H9 (cell line): ENCODE measurements around the gene AKR1A1. TPM values are rescaled to one million over a fixed set of nuclear protein-coding genes. Genes with fewer than 3 reads are reported as not detected.

Experiments used
- DNase-seq: peaks from one replicate; pipeline ENCODE4 v3.0.0-alpha.2; 2017
- H2AFZ ChIP-seq: one replicate; pipeline ENCODE4 v1.6.1; 2013; ENCODE audit warnings: mild to moderate bottlenecking, low read length, control low read depth, moderate library complexity
- H2AK5ac ChIP-seq: 2 replicates; pipeline ENCODE4 v1.6.1; 2013; ENCODE audit warnings: low read length, control low read depth, mixed read lengths; ENCODE audit not compliant: insufficient read length
- H2BK120ac ChIP-seq: one replicate; pipeline ENCODE4 v1.6.1; 2013; ENCODE audit warnings: low read depth, mild to moderate bottlenecking, low read length, control low read depth, inconsistent platforms; ENCODE audit not compliant: poor library complexity, severe bottlenecking
- H2BK12ac ChIP-seq: 2 replicates; pipeline ENCODE4 v1.6.1; 2013; ENCODE audit warnings: low read length, control low read depth, mixed read lengths, low read depth; ENCODE audit not compliant: insufficient read length
- H2BK15ac ChIP-seq: 2 replicates; pipeline ENCODE4 v1.6.1; 2013; ENCODE audit warnings: low read depth, low read length, control low read depth
- H2BK20ac ChIP-seq: one replicate; pipeline ENCODE4 v1.6.1; 2013; ENCODE audit warnings: low read depth, mild to moderate bottlenecking, low read length, control low read depth, inconsistent platforms; ENCODE audit not compliant: poor library complexity, severe bottlenecking
- H2BK5ac ChIP-seq: 2 replicates; pipeline ENCODE4 v1.6.1; 2013; ENCODE audit warnings: low read length, control low read depth, mixed read lengths; ENCODE audit not compliant: insufficient read length
- H3K14ac ChIP-seq: 2 replicates; pipeline ENCODE4 v1.6.1; 2013; ENCODE audit warnings: low read length, control low read depth; ENCODE audit not compliant: insufficient read depth
- H3K18ac ChIP-seq: 2 replicates; pipeline ENCODE4 v1.6.1; 2013; ENCODE audit warnings: low read depth, mild to moderate bottlenecking, mixed read lengths, low read length, control low read depth; ENCODE audit not compliant: insufficient read length
- H3K23ac ChIP-seq: 2 replicates; pipeline ENCODE4 v1.6.1; 2013; ENCODE audit warnings: low read length, control low read depth, mixed read lengths, low read depth; ENCODE audit not compliant: insufficient read length
- H3K23me2 ChIP-seq: 2 replicates; pipeline ENCODE4 v1.6.1; 2013; ENCODE audit warnings: low read depth, mild to moderate bottlenecking, mixed read lengths, low read length, control low read depth; ENCODE audit not compliant: insufficient read length, poor library complexity, severe bottlenecking
- H3K27ac ChIP-seq: 2 replicates; pipeline ENCODE4 v1.5.1; 2013; ENCODE audit warnings: low read length, control low read depth, mixed read lengths, low read depth; ENCODE audit not compliant: insufficient read length
- H3K27me3 ChIP-seq: 2 replicates; pipeline ENCODE4 v1.6.1; 2013; ENCODE audit warnings: low read length, control low read depth, inconsistent platforms; ENCODE audit not compliant: insufficient read depth
- H3K4ac ChIP-seq: 2 replicates; pipeline ENCODE4 v1.6.1; 2013; ENCODE audit warnings: low read depth, mild to moderate bottlenecking, control low read depth, inconsistent platforms, low read length, moderate library complexity
- H3K4me1 ChIP-seq: 2 replicates; pipeline ENCODE4 v1.6.1; 2013; ENCODE audit warnings: low read length, control low read depth, inconsistent platforms; ENCODE audit not compliant: insufficient read depth
- H3K4me2 ChIP-seq: 2 replicates; pipeline ENCODE4 v1.6.1; 2013; ENCODE audit warnings: low read length, control low read depth, mixed read lengths; ENCODE audit not compliant: insufficient read length, insufficient read depth
- H3K56ac ChIP-seq: 2 replicates; pipeline ENCODE4 v1.6.1; 2013; ENCODE audit warnings: low read depth, mild to moderate bottlenecking, mixed read lengths, low read length, control low read depth; ENCODE audit not compliant: insufficient read length
- H3K79me1 ChIP-seq: 2 replicates; pipeline ENCODE4 v1.6.1; 2013; ENCODE audit warnings: low read depth, mild to moderate bottlenecking, moderate library complexity, low read length, control low read depth, inconsistent platforms; ENCODE audit not compliant: insufficient read depth, poor library complexity, severe bottlenecking
- H3K79me2 ChIP-seq: 2 replicates; pipeline ENCODE4 v1.6.1; 2013; ENCODE audit warnings: low read length, control low read depth, inconsistent platforms; ENCODE audit not compliant: insufficient read depth
- H3K9ac ChIP-seq: 2 replicates; pipeline ENCODE4 v1.6.1; 2013; ENCODE audit warnings: low read length, control low read depth, mixed read lengths; ENCODE audit not compliant: insufficient read length; ENCODE audit errors: extremely low read depth
- H3K9me3 ChIP-seq: one replicate; pipeline ENCODE4 v1.6.1; 2013; ENCODE audit warnings: low read depth, low read length, inconsistent platforms; ENCODE audit not compliant: control insufficient read depth
- H3T11ph ChIP-seq: one replicate; pipeline ENCODE4 v1.6.1; 2013; ENCODE audit warnings: mild to moderate bottlenecking, low read length, control low read depth, inconsistent platforms
- H4K20me1 ChIP-seq: one replicate; pipeline ENCODE4 v1.6.1; 2013; ENCODE audit not compliant: control insufficient read depth, insufficient read length, insufficient read depth
- H4K5ac ChIP-seq: 2 replicates; pipeline ENCODE4 v1.6.1; 2013; ENCODE audit warnings: low read depth, mild to moderate bottlenecking, mixed read lengths, low read length, control low read depth; ENCODE audit not compliant: insufficient read length
- H4K8ac ChIP-seq: replicated peaks from 2 replicates; pipeline ENCODE4 v1.6.1; 2013; ENCODE audit warnings: low read length, control low read depth, mixed read lengths, low read depth; ENCODE audit not compliant: insufficient read length
- H4K91ac ChIP-seq: 2 replicates; pipeline ENCODE4 v1.6.1; 2013; ENCODE audit warnings: low read depth, mild to moderate bottlenecking, moderate library complexity, mixed read lengths, low read length, control low read depth; ENCODE audit not compliant: insufficient read length
- H3K27ac Mint-ChIP-seq, 3 experiments: 2 replicates in 2 of 3; 3 replicates in 1 of 3; pipeline ENCODE4 v1.8.0; 2020 to 2021; ENCODE audit warnings: mixed read lengths in 3 of 3, mild to moderate bottlenecking in 1 of 3, moderate library complexity in 1 of 3
- H3K27me3 Mint-ChIP-seq: 2 replicates; pipeline ENCODE4 v1.8.0; 2021; ENCODE audit warnings: low read depth, mild to moderate bottlenecking, moderate library complexity, mixed read lengths
- H3K36me3 Mint-ChIP-seq, 3 experiments: 2 replicates in 2 of 3; 3 replicates in 1 of 3; pipeline ENCODE4 v1.8.0; 2020 to 2021; ENCODE audit warnings: low read depth in 3 of 3, mixed read lengths in 3 of 3; ENCODE audit not compliant: insufficient read depth in 1 of 3
- H3K4me1 Mint-ChIP-seq, 2 experiments: 2 replicates each; pipeline ENCODE4 v1.8.0; 2020; ENCODE audit warnings: mixed read lengths in 2 of 2
- H3K4me3 Mint-ChIP-seq, 2 experiments: 2 replicates in 1 of 2; 3 replicates in 1 of 2; pipeline ENCODE4 v1.8.0; 2020 to 2021; ENCODE audit warnings: mild to moderate bottlenecking in 2 of 2, mixed read lengths in 2 of 2, moderate library complexity in 1 of 2
- H3K9me3 Mint-ChIP-seq, 2 experiments: 2 replicates in 1 of 2; 3 replicates in 1 of 2; pipeline ENCODE4 v1.8.0; 2020; ENCODE audit warnings: mild to moderate bottlenecking in 2 of 2, mixed read lengths in 2 of 2, moderate library complexity in 1 of 2
- WGBS: extraction: QIAGEN DNeasy Blood & Tissue Kit; methylation state at CpG from one replicate; pipeline ENCODE4 v1.1.7; 2013; ENCODE audit warnings: missing lambda C conversion rate, low lambda C conversion rate, mixed read lengths; ENCODE audit not compliant: insufficient read length; ENCODE audit errors: extremely low coverage; 5-methylcytosine and 5-hydroxymethylcytosine counted together
- total RNA-seq: library from RNA; stranded (reverse); gene quantifications from 2 replicates; pipeline ENCODE4 v1.2.1, GENCODE V29; 2021
- TF ChIP-seq, protein P1 (sequence below): fragments of 200-600 bp; sonication (generic); conservative IDR thresholded peaks from 3 replicates; pipeline ENCODE4 v1.8.0; 2021; ENCODE audit warnings: antibody characterized with exemption, mild to moderate bottlenecking

AKR1A1 gene
- total RNA-seq, 1 experiment from 2014 or later: 286 TPM

DNA sequence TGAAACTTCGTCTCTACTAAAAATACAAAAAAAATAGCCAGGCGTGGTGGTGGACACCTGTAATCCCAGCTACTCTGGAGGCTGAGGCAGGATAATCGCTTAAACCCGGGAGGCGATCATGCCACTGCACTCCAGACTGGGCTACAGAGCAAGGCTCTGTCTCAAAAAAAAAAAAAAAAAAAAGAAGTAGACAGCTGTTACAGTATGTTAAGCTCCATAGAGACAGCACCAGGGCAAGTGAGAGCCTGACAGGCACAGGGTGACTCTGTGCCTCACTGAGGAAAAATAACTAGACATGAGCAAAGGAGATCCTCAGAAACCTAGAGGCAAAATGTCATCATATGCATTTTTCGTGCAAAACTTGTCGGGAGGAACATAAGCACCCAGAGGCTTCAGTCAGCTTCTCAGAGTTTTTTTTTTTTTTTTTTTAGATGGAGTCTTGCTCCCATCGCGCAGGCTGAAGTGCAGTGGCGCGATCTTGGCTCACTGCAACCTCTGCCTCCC is 19.9 kb upstream of the AKR1A1 start:
- H3K14ac ChIP-seq: no peak overlapping the region
- no peak overlapping the region for H3K4me2 ChIP-seq
- no CpG with 5 or more reads among the region's 11 CpGs for WGBS
- H3K27ac Mint-ChIP-seq: no peak overlapping the region
- no peaks in the 10 kb centered on the region for H3K36me3 Mint-ChIP-seq
- no peak for DNase-seq
- no peak overlapping the region for H3K18ac ChIP-seq
- no peaks in the 10 kb centered on the region for H3K27me3 ChIP-seq
- H3K79me2 ChIP-seq: no peaks in the 10 kb centered on the region
- H3K4me1 Mint-ChIP-seq: peaks cover 12 to 19% of the 10 kb centered on the region in 2 experiments
- H4K8ac ChIP-seq: no peak overlapping the region
- no peak overlapping the region for H2BK20ac ChIP-seq
- H3K27ac ChIP-seq: no peak overlapping the region
- H3K4me1 ChIP-seq: no peaks in the 10 kb centered on the region
- H4K5ac ChIP-seq: no peak overlapping the region
- H2AFZ ChIP-seq: no peak overlapping the region
- no peak overlapping the region for H3K56ac ChIP-seq
- no peaks in the 10 kb centered on the region for H3K9me3 Mint-ChIP-seq
- H3K23ac ChIP-seq: no peak overlapping the region
- no peak overlapping the region for H3K9ac ChIP-seq
- no peak overlapping the region for H3T11ph ChIP-seq
- no peak overlapping the region for H3K4me3 Mint-ChIP-seq
- no peaks in the 10 kb centered on the region for H3K79me1 ChIP-seq
- TF ChIP-seq, protein P1, sequence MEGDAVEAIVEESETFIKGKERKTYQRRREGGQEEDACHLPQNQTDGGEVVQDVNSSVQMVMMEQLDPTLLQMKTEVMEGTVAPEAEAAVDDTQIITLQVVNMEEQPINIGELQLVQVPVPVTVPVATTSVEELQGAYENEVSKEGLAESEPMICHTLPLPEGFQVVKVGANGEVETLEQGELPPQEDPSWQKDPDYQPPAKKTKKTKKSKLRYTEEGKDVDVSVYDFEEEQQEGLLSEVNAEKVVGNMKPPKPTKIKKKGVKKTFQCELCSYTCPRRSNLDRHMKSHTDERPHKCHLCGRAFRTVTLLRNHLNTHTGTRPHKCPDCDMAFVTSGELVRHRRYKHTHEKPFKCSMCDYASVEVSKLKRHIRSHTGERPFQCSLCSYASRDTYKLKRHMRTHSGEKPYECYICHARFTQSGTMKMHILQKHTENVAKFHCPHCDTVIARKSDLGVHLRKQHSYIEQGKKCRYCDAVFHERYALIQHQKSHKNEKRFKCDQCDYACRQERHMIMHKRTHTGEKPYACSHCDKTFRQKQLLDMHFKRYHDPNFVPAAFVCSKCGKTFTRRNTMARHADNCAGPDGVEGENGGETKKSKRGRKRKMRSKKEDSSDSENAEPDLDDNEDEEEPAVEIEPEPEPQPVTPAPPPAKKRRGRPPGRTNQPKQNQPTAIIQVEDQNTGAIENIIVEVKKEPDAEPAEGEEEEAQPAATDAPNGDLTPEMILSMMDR: no peak
- H3K27me3 Mint-ChIP-seq: no peaks in the 10 kb centered on the region; the same call in 1 of the 2 replicates
- H2BK5ac ChIP-seq: no peak overlapping the region
- no peaks in the 10 kb centered on the region for H4K20me1 ChIP-seq
- H2BK12ac ChIP-seq: no peak overlapping the region
- H3K4ac ChIP-seq: no peak overlapping the region
- no peaks in the 10 kb centered on the region for H3K23me2 ChIP-seq
- no peak overlapping the region for H4K91ac ChIP-seq
- no peak overlapping the region for H2BK120ac ChIP-seq
- H2BK15ac ChIP-seq: no peak overlapping the region
- H2AK5ac ChIP-seq: no peak overlapping the region
- H3K9me3 ChIP-seq: no peaks in the 10 kb centered on the region
